ENCODE measurements around the gene CBLB.

The CBLB gene

DNA sequence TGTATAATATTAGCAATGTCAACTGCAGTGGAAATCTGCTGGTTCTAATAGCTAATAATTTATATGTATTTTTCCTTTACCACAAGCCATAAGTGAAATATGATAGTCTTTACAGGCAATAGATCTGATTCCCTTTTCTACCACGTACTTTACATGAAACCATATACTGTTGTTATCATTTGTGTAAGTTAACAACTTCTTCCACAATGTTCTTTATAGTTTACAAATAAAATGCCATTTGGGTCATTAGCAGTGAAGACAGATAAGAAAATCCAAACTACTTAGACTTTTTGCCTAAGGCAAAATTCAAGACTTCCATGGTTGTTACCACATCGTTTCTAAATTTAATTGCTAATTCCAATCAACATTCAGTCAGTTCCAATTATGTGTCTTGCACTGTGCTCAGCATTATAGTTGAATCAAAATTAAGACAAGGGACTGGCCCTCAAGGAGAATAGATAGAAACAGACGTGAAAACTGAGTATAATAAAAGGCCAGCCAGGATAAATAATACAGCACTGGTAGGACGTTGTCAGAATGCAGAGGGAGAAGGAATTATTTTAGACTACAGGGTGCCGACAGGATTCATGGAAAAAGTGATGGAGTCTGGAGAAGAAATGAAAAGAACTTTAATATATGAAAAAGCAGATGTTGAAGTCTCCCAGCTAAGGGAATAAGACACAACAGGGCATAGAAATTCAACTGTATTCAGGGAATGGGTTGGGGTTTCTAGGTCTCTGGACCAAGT lies 252.3 kb downstream of the CBLB start:
- DNase-seq (ENCODE audit: low read depth in 2 of 2), result no peak

DNA sequence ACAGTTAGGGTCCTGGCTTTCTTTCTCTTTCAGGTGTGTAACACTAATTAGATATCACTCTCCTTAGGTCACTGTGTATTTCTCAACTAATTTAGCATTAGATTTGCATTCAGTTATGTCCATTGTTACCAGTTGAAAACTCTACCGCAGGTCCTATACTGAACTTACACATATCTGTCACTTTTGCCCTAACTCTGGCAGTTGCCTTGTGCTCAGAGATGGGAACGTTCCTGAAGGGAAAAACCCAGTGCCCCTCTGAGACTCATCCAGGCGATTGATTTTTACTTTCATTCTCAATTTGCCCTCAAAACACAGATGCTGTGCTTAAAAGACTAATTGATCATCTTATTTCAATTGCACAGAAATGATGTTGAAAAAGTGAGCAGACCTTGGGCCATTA lies 253.0 kb downstream of the CBLB start:
- DNase-seq (ENCODE audit: low read depth in 2 of 2), result no peak

DNA sequence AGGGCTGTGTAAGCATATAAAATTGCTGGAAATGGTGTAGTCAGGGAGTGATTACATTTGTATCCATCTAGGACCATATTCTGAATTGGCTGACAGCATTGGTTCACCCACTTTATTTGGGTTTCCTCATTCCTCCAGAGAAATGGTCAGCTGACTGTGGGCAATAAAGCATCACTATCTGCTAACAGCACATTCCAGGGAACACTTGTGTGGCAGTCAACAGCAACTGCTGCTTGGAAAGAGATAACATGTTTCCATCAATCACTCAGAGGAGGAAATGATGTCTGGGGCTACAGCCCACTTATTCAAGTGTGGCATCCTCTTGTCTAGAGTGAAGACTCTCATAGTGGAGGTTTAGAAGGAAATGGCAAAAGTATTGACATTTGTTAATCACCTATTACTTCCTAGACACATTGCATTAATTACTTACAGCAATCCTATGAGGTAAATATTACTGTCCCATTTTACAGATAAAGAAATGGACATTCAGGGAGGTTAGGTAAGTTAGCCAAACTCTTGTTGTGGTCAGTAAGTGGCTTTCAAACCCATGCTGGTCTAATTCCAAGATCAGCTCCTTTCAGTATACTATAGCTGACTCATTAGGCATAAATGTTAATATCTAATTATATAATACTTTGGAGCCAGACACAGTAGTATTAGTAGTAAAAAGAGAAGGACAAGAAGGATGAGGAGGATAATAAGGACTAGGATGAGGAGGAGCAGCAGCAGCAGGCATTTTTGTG lies 254.4 kb downstream of the CBLB start:
- DNase-seq (ENCODE audit: low read depth in 2 of 2), result no peak

GRCh38 chr3:105613120-105613519 lies 255.7 kb downstream of the CBLB start:
- DNase-seq (ENCODE audit: low read depth in 2 of 2), result no peak

GRCh38 chr3:105611304-105612192 lies 257.3 kb downstream of the CBLB start:
- no peak for DNase-seq (ENCODE audit: low read depth in 2 of 2)

DNA sequence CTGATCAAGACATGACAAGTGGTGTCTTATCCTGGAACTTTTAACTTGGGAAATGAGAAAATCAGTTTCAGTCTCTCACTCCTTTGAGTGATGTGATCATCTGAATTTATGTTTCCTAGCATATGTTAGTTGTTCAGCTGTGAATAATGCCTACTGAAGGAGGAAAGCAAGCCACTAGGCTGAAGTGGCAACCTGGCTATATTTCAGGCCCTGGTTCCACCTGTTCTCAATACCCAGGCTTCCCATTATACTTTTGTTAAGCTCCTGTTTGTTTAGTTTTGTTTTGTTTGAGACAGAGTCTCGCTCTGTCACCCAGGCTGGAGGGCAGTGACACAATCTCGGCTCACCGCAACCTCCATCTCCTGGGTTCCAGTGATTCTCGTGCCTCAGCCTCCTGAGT lies 258.3 kb downstream of the CBLB start:
- no peak for DNase-seq (ENCODE audit: low read depth in 2 of 2)

- DNase-seq (ENCODE audit: low read depth in 2 of 2), result no peak
These were observed 260.2 kb downstream of the CBLB start for GRCh38 chr3:105608623-105609022.

DNA sequence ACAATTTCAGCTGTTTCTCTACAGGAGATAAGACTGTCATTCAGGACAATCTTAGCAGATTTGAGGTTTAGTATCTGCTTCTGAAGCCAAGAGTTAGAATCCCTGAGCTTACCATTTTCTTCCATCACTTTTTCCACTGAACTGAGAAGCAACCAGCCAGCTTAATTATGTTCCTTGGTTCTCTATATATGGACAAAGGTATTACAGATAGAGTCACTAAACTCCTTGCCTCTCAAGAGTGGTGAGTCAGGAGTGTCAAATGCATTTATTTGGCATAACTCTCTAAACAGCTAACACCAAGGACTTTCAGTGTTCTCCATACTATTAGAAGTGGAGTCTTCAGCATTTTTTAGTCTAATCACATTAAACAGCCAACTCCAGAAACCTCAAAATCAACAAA lies 262.8 kb downstream of the CBLB start:
- no peak for DNase-seq (ENCODE audit: low read depth in 2 of 2)
